Measurements from ENCODE around the gene PUS3.

Gene PUS3

DNA sequence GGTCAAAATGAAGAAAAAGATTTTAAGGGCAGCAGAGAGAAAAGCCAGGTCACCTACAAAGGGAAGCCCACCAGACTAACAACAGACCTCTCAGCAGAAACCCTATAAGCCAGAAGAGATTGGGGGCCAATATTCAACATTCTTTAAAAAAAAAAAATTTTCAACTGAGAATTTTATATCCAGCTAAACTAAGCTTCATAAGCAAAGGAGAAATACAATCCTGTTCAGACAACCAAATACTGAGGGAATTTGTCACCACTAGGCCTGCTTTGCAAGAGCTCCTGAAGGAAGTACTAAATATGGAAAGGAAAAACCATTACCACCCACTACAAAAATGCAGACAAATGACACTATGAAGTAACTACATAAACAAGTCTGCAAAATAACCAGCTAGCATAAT lies 56.8 kb downstream of the PUS3 start:
- Histone ChIP-seq H3K36me3 (ENCODE audit: control insufficient read depth, insufficient read depth, low read length) (no peaks in the 10 kb centered on the region), H3K4me1 (ENCODE audit: control insufficient read depth, insufficient read depth, low read length) (peaks cover 4% of the 10 kb centered on the region; the same call in 1 of the 2 replicates), H3K9ac (ENCODE audit: low read depth, low read length) (no peak overlapping the region), H3K27ac (ENCODE audit: low read depth, low read length) (no peak overlapping the region), H3K27me3 (ENCODE audit: control insufficient read depth, insufficient read depth, low read length) (no peaks in the 10 kb centered on the region), H3K9me3 (ENCODE audit: control insufficient read depth, insufficient read depth, low read length) (peaks cover 7% of the 10 kb centered on the region; the same call in 1 of the 2 replicates), H3K4me3 (ENCODE audit: low read depth, low read length) (no peak overlapping the region)
